GM21723 (cell line): ENCODE measurements around the gene LRP1.

Experiments
- ATAC-seq: cut with Tn5 transposase; IDR thresholded peaks from one replicate; pipeline ENCODE4 v1.9.1; 2021; ENCODE audit warnings: mild to moderate bottlenecking, moderate library complexity; ENCODE audit not compliant: unreplicated experiment

LRP1 gene

GRCh38 chr12:57093415-57094207 is 34.7 kb upstream of the LRP1 start:
- peak; percentile 38 for ATAC-seq

- no peak for ATAC-seq
These were observed 33.8 kb upstream of the LRP1 start for GRCh38 chr12:57094208-57095160.

DNA sequence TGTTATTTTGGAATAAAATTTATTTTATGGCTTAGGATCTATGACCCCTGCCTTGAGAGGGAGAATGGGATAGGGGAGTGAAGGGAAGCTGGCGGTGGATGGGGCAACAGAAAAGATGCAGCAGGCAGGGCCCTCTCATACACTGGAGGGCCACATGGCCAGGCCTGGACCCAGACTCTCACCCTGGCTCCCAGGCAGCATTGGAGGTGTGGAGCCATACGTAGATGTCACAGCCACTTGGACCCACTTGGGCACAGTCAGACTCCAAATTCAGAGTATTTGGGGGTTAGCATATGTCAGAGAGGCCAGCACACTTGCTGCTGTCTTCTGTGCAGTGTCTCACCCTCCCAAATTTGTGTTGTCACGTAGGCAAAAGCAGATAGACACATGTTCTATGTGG is 32.8 kb upstream of the LRP1 start:
- ATAC-seq, result no peak

DNA sequence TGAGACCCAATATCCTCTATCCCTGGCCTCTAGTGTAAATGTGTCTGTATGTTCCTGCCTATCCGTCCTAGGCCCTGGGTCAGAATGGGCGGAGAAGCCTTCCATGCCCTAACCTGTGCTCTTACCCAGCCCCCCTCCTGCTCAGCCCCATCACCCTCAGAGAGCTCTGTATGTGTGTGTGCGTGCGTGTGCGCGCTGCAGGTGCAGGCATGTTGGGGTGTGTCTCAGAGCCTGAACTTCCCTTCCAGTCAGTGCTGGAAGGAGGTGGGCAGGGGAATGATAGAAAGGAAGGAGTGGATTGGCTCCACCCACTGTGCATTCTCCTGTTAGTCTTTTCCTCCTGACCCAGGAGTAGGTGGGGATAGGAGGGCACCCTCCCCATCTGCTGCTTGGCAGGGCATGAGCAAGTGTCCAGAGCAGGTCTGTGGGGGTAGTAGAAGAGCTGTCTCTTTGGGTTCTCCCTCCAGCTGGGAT is 32.1 kb upstream of the LRP1 start:
- no peak for ATAC-seq

GRCh38 chr12:57096748-57097553 is 31.3 kb upstream of the LRP1 start:
- ATAC-seq, result no peak

- ATAC-seq, result no peak
These were observed 30.8 kb upstream of the LRP1 start for GRCh38 chr12:57097554-57097835.

DNA sequence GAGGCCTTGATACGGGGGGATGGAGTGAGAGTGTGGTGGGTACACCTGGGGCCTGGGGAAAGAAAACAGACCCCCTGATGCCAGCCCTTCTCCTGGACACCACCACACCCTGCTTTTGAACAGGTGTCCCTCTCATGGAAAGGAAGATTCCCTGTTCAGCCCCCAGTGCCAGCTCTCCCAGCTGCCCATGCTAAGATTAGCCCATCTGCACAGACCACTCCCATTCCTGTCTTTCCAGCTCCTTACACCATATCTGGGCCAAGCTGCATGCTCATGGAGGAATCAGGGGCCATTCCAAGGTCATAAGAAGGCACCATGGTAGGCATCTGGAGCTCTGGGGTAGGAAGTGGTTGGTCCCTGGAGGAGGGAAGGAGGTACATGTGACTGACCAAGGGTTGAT is 29.7 kb upstream of the LRP1 start:
- no peak for ATAC-seq

GRCh38 chr12:57099047-57099714 is 29.1 kb upstream of the LRP1 start:
- no peak for ATAC-seq

GRCh38 chr12:57099766-57100165 is 28.5 kb upstream of the LRP1 start:
- no peak for ATAC-seq

DNA sequence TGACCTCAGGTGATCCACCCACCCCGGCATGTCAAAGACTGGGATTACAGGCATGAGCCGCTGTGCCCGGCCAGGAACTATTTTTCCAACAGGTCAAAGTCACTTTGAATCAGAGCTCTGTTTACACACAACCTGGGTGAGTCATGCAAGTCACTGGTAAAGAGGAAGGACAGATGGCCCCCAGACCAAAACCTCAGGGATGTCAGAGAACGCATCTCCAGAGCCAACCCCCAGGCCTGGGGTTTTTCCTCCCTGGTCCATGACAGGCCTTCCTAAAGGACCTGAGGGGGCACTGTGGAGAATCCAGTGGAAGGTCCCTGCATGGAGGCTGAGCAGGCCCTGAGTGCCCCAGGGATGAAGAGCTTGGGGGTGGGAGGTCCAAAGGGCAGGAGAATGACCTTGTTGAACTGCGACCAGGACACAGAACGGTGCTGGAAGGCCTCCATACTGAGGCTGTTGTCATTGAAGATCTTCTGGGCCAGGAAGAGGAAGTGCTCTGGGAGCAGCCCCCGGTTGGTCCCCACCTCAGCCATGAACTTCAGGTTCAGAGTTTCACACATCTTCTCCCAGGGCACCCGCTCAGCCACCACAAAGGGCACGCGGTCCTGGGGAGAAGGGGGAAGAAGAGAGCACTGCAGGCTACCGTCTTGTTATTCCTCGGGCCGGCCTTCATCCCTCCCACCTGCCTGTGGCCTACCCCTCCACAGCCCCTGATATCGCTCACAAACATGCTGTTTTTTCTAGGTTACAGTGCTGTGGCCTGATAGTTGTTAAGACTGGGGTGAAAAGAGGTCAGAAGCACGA is 26.2 kb upstream of the LRP1 start:
- ATAC-seq, result no peak

GRCh38 chr12:57103856-57104255 is 24.4 kb upstream of the LRP1 start:
- no peak for ATAC-seq

DNA sequence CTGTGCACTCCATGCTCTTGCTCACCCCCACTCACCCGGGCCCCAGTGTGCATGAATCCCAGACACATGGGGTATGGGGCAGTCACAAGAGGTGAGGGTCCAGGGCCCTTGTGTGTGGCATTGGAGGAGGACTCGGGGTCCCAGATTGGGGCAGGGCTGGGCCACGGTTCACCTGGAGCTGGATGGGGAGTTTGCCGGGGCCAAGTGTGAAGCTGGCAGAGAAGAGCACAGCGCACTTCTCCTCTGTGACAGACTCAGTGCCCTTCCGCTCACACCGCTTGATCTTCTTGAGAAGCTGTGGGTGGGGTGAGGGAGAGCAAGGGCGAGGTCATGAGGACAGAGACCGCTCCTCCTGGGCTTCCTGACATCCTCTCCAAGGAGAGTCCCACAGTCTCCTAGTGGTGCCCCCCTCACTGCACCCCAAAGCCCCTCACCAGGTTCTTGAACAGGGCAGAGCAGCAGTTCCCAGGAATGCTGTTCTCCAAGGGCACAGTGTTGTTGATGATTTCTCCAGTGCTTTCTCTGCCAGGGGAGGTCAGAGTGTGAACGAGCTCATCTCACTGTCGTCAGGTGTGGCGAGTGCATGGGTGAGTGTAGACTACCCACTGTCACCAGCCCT is 23.9 kb upstream of the LRP1 start:
- no peak for ATAC-seq

GRCh38 chr12:57105011-57105753 is 23.1 kb upstream of the LRP1 start:
- no peak for ATAC-seq

GRCh38 chr12:57106021-57106708 is 22.1 kb upstream of the LRP1 start:
- no peak for ATAC-seq

DNA sequence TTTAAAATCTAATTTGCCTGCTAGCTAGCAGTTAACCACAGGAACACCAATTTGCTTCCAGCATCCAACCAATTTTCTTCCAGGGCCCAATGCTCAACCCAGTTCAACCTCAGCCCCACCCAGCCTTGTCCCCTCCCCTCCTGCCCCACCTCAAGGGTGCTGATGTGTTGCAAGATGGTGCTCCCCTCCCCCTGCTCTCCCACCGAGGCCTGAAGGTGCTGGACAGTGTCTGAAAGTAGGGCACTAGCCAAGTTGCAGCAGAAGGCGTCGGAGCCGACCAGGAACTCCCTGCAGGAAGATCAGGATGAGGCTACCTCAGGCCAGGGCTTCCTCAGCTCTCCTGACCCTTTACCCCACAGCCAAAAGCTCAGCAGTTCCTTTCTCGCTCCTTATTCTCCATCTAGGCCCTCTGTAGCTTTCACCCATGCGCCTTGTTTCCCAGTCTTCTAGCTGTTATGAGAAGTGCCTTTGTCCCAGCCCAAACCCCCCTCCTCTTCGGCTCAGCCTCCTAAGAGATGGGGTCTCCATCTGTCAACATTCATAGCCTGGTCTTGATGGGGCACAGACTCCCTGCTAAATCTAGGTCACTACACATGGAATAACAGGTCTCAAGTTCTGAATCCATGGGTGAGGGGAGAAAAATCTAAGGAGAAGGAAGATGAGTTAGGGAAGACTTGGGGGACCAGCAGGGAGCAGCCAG is 20.7 kb upstream of the LRP1 start:
- ATAC-seq, result no peak

GRCh38 chr12:57109207-57110103 is 18.8 kb upstream of the LRP1 start:
- no peak for ATAC-seq
